K562 (cell line): ENCODE measurements around the gene RERE. TPM values are rescaled to one million over a fixed set of nuclear protein-coding genes. Genes with fewer than 3 reads are reported as not detected.
A peak's percentile ranks its signal among the peaks of the same experiment; 100 is the strongest.

Source experiments
- ARHGAP35 ChIP-seq: fragments of 450-650 bp; IDR thresholded peaks from 2 replicates; pipeline ENCODE4 v1.6.1; 2018; ENCODE audit not compliant: partially characterized antibody
- BHLHE40 ChIP-seq: IDR thresholded peaks from 2 replicates; pipeline ENCODE4 v1.6.1; 2011; ENCODE audit warnings: low read length, improper control_type of control experiment
- DPF2 ChIP-seq: fragments of 450-650 bp; IDR thresholded peaks from 2 replicates; pipeline ENCODE4 v1.6.1; 2016
- FOXK2 ChIP-seq, 2 experiments: fragments of 450-650 bp; IDR thresholded peaks in 1 of 2; conservative IDR thresholded peaks in 1 of 2; 2 replicates each; pipeline ENCODE4 v1.6.1; 2016; ENCODE audit warnings: low read depth in 2 of 2, mild to moderate bottlenecking in 1 of 2
- GTF3C2 ChIP-seq: IDR thresholded peaks from 3 replicates; pipeline ENCODE4 v1.6.1; 2011; ENCODE audit warnings: borderline replicate concordance, mild to moderate bottlenecking, moderate library complexity; ENCODE audit not compliant: insufficient read length; ENCODE audit errors: extremely low read depth
- KDM5B ChIP-seq: fragments of 200-600 bp; sonication (generic); IDR thresholded peaks from 2 replicates; pipeline ENCODE4 v1.6.1; 2012; ENCODE audit warnings: low read depth, mild to moderate bottlenecking, moderate library complexity, low read length, control low read depth, inconsistent platforms; ENCODE audit not compliant: insufficient replicate concordance
- L3MBTL2 ChIP-seq: fragments of 450-650 bp; IDR thresholded peaks from 2 replicates; pipeline ENCODE4 v1.6.1; 2016; ENCODE audit warnings: mild to moderate bottlenecking, moderate library complexity
- MTF1 ChIP-seq: fragments of 250-450 bp; sonication (Bioruptor Pico); IDR thresholded peaks from 2 replicates; pipeline ENCODE4 v1.9.0; 2021; ENCODE audit warnings: moderate library complexity, mild to moderate bottlenecking, inconsistent platforms, borderline replicate concordance
- MYC ChIP-seq, 2 experiments: fragments of 250-450 bp in 1 of 2; sonication (Bioruptor Pico) in 1 of 2; IDR thresholded peaks; 2 replicates each; pipeline versions ENCODE4 v1.5.1 to v1.6.1; 2012 to 2021; ENCODE audit warnings: low read depth in 2 of 2, borderline replicate concordance in 1 of 2, improper control_type of control experiment in 1 of 2, low read length in 1 of 2, mild to moderate bottlenecking in 1 of 2, moderate library complexity in 1 of 2
- NCOA4 ChIP-seq: fragments of 450-650 bp; IDR thresholded peaks from 2 replicates; pipeline ENCODE4 v1.6.1; 2018; ENCODE audit warnings: mild to moderate bottlenecking; ENCODE audit not compliant: partially characterized antibody
- NFYB ChIP-seq: IDR thresholded peaks from 2 replicates; pipeline ENCODE4 v1.6.1; 2011; ENCODE audit warnings: mild to moderate bottlenecking, moderate library complexity; ENCODE audit not compliant: insufficient read length; ENCODE audit errors: extremely low read depth
- NR2F6 ChIP-seq: fragments of 450-650 bp; formaldehyde crosslinking; IDR thresholded peaks from 2 replicates; pipeline ENCODE4 v1.4.0; 2020; ENCODE audit warnings: mild to moderate bottlenecking
- PRDM10 ChIP-seq: fragments of 450-650 bp; IDR thresholded peaks from 2 replicates; pipeline ENCODE4 v1.6.1; 2018; ENCODE audit not compliant: partially characterized antibody
- PRPF4 ChIP-seq: fragments of 200-400 bp; formaldehyde crosslinking; IDR thresholded peaks from one replicate; pipeline ENCODE4 v1.6.1; 2017; ENCODE audit warnings: low read length, low read depth, mild to moderate bottlenecking; ENCODE audit not compliant: insufficient read depth, poor library complexity, severe bottlenecking
- PTBP1 ChIP-seq: fragments of 200-400 bp; formaldehyde crosslinking; IDR thresholded peaks from 2 replicates; pipeline ENCODE4 v1.6.1; 2017; ENCODE audit warnings: low read depth, low read length
- SMARCC2 ChIP-seq: fragments of 450-650 bp; IDR thresholded peaks from 2 replicates; pipeline ENCODE4 v1.6.1; 2017; ENCODE audit warnings: antibody characterized with exemption, moderate library complexity, mild to moderate bottlenecking, low read depth
- SRSF1 ChIP-seq: fragments of 200-400 bp; formaldehyde crosslinking; IDR thresholded peaks from 2 replicates; pipeline ENCODE4 v1.6.1; 2017; ENCODE audit warnings: mild to moderate bottlenecking, low read depth, low read length, moderate library complexity
- TARDBP ChIP-seq: fragments of 450-650 bp; IDR thresholded peaks from 2 replicates; pipeline ENCODE4 v1.6.1; 2016
- TFAM ChIP-seq: fragments of 250-450 bp; sonication (Bioruptor Pico); conservative IDR thresholded peaks from 2 replicates; pipeline ENCODE4 v1.5.0; 2021; ENCODE audit warnings: mild to moderate bottlenecking, moderate library complexity
- TRIM24 ChIP-seq, 2 experiments: fragments of 450-650 bp; IDR thresholded peaks; 2 replicates each; pipeline ENCODE4 v1.6.1; 2016
- ZEB2 ChIP-seq: fragments of 450-650 bp; IDR thresholded peaks from 2 replicates; pipeline ENCODE4 v1.6.1; 2016
- ZNF253 ChIP-seq: fragments of 250-450 bp; sonication (Bioruptor Pico); conservative IDR thresholded peaks from 2 replicates; pipeline ENCODE4 v1.6.1; 2021; ENCODE audit warnings: mild to moderate bottlenecking
- ZNF780A ChIP-seq: fragments of 250-450 bp; sonication (Bioruptor Pico); IDR thresholded peaks from 2 replicates; pipeline ENCODE4 v1.5.0; 2021; ENCODE audit warnings: mild to moderate bottlenecking
- ZNF830 ChIP-seq: fragments of 250-450 bp; sonication (Bioruptor Pico); IDR thresholded peaks from 2 replicates; pipeline ENCODE4 v1.5.0; 2021; ENCODE audit warnings: mild to moderate bottlenecking
- polyA plus RNA-seq, 8 experiments: library from polyadenylated mRNA; depleted of rRNA in 4 of 8; stranded (reverse) in 5 of 8; unstranded in 3 of 8; fragments of >200 nt; fragmentation: Nextera tagmentation in 2 of 8; fragmentation: Illumina TruSeq in 1 of 8; extraction: Ambion mirVana in 2 of 8; extraction: Trizol in 1 of 8; gene quantifications; 2 replicates each; pipeline versions ENCODE4 v1.2.1 to v1.2.3, GENCODE V29; 2011 to 2014; ENCODE audit warnings: inconsistent platforms in 1 of 8, missing spikeins in 1 of 8
- total RNA-seq, 7 experiments: library from RNA; depleted of rRNA in 6 of 7; stranded (reverse); fragments of >200 nt in 6 of 7; fragmentation: Illumina TruSeq in 2 of 7; extraction: Trizol in 2 of 7; gene quantifications; 2 replicates each; pipeline versions ENCODE4 v1.2.1 to v1.2.3, GENCODE V29; 2011 to 2021; ENCODE audit warnings: low replicate concordance in 1 of 7

The RERE gene
- total and polyA plus RNA-seq, 9 of the 15 experiments (the other 6 are each of a cell fraction or from before 2014, with no cell fraction given): 3.0 to 51.5 (median 13.4) TPM

GRCh38 chr1:8390707-8391106 is 426.7 kb downstream of the RERE start (continued):
- TF ChIP-seq GTF3C2: no peak
- TF ChIP-seq PRPF4: no peak
- no peak; the same call in 1 of the 2 replicates for TF ChIP-seq DPF2
- TF ChIP-seq TARDBP: no peak
- TF ChIP-seq KDM5B: no peak
- TF ChIP-seq ZNF253 (CRISPR knock-in tag): no peak
- TF ChIP-seq ARHGAP35: no peak
- 0 out of 2 replicates have a peak, but pooled peaks have one; percentile 31 for TF ChIP-seq ZEB2
- no peak for TF ChIP-seq NFYB
- TF ChIP-seq NCOA4: no peak
- 0 out of 4 replicates have a peak, but pooled peaks of 1 of the 2 experiments have one; percentile 19 for TF ChIP-seq FOXK2 (conservative IDR thresholded peaks at IDR 0.05 in 1 of 2, IDR thresholded peaks at IDR 0.05 in 1 of 2; ENCODE audit: low read depth in 2 of 2)
- TF ChIP-seq MYC (IDR thresholded peaks at IDR 0.05; ENCODE audit: low read depth, low read length): no peak
- TF ChIP-seq MYC (CRISPR knock-in tag; IDR thresholded peaks at IDR 0.05; ENCODE audit: borderline replicate concordance, low read depth): no peak
- no peak for TF ChIP-seq ZNF830
- TF ChIP-seq BHLHE40: no peak
- no peak for TF ChIP-seq TFAM
- no peak for TF ChIP-seq SRSF1
- no peak for TF ChIP-seq L3MBTL2
- no peak for TF ChIP-seq PTBP1
- no peak for TF ChIP-seq NR2F6
- no peak for TF ChIP-seq MTF1 (CRISPR knock-in tag)
- no peak for TF ChIP-seq ZNF780A (CRISPR knock-in tag)
- no peak for TF ChIP-seq SMARCC2
- TF ChIP-seq PRDM10: no peak
- TF ChIP-seq TRIM24 (IDR thresholded peaks at IDR 0.05): no peak
